Inferior parietal cortex (tissue), 1 donor: Measurements from ENCODE around the gene MNT.
"Not testable (repeated sequence)": the region's sequence is repeated elsewhere in the genome, so short reads cannot be mapped to it uniquely, and the experiment has no call there.

Experiments
- DNase-seq: peaks from one replicate; pipeline ENCODE4 v3.0.0-alpha.2; 2016; ENCODE audit errors: extremely low spot score

Gene MNT, protein sequence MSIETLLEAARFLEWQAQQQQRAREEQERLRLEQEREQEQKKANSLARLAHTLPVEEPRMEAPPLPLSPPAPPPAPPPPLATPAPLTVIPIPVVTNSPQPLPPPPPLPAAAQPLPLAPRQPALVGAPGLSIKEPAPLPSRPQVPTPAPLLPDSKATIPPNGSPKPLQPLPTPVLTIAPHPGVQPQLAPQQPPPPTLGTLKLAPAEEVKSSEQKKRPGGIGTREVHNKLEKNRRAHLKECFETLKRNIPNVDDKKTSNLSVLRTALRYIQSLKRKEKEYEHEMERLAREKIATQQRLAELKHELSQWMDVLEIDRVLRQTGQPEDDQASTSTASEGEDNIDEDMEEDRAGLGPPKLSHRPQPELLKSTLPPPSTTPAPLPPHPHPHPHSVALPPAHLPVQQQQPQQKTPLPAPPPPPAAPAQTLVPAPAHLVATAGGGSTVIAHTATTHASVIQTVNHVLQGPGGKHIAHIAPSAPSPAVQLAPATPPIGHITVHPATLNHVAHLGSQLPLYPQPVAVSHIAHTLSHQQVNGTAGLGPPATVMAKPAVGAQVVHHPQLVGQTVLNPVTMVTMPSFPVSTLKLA

GRCh38 chr17:2400877-2401425 is at the start of gene MNT:
Gene MNT, minus strand, starts transcription at chr17:2401060. Its CDS starts 348 bp downstream, at chr17:2400712.
- peak; percentile 88 for DNase-seq

DNA sequence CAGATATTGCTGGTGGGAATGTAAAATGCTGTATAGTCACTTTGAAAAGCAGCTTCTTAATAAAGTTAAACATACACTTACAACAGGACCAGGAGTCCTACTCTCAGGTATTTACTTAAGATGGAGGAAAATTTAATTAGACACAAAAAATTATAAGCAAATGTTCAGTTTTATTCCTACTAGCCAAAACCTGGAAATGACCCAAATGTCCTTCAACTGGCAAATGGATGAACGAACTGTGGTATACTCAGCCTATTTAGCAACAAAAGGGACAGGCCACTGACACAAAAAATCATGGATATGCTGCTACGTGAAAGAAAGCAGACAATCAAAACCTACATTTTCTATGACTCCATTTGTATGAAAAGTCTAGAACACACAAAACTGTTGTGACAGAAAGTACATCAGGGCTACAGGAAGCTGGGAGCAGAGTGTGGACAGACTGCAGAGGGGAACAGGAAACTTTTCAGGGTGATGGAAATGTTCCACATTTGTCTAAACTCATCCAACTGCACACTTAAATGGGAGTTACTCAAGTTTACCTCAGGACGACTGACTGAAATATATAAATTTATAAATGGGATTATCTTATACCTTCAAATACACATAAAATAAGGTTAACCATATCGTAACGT is 49.3 kb upstream of the MNT start:
- DNase-seq: no peak

DNA sequence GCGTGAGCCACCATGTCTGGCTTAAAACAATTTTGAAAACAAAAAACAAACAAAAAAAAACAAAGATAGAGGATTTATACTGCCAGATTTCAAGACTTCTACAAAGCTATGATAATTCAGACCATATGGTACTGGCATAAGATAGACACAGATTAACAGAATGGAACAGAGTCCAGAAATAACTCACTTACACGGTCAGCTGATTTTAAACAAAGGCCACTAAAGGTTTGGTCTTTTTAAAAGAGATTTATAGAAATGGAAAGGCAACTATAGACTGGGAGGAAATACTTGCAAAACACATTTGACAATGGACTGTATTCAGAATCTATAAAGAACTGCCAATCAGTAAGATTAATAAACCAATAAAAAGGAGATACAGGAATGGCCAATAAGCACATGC is 48.6 kb upstream of the MNT start:
- no peak for DNase-seq

DNA sequence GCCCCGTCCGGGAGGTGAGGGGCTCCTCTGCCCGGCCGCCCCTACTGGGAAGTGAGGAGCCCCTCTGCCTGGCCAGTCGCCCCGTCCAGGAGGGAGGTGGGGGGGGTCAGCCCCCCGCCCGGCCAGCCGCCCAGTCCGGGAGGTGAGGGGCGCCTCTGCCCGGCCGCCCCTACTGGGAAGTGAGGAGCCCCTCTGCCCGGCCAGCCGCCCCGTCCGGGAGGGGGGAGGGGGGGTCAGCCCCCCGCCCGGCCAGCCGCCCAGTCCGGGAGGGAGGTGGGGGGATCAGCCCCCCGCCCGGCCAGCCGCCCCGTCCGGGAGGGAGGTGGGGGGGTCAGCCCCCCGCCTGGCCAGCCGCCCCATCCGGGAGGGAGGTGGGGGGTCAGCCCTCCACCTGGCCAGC is 46.6 kb upstream of the MNT start:
- not testable (repeated sequence) for DNase-seq

DNA sequence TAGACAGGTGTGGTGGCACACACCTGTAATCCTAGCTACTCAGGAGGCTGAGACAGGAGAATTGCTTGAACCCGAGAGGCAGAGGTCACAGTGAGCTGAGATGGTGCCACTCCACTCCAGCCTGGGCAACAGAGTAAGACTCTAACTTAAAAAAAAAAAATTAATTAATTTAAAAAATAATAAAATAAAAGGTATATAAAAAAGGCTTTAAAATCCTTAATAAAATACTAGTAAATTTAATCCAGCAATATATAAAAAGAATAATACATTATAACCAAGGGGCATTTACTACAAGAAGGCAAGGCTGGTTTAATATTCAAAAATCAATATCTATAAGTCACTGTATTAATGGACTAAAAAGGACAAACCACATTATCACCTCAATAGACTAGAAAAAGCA is 44.8 kb upstream of the MNT start:
- no peak for DNase-seq

- no peak for DNase-seq
These were observed 43.5 kb upstream of the MNT start for GRCh38 chr17:2444382-2444781.

DNA sequence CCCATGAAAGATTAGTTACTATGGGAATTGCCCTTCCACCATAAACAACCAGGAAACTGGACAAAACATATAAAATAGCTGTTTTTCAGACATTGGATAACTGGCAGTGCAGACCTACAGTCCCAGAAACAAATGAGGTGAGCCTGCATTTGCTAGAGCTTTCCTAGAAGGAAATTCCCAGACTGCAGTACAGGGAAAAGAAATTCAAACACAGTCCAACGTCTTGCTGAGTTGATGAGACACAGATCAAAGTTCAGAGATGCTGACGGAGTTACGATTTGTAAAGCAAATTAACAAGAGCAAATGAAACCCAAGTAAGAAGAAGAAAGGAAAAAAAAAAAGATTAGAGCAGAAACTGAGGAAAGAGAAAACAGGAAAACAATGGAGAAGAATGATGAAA is 41.3 kb upstream of the MNT start:
- DNase-seq: no peak

DNA sequence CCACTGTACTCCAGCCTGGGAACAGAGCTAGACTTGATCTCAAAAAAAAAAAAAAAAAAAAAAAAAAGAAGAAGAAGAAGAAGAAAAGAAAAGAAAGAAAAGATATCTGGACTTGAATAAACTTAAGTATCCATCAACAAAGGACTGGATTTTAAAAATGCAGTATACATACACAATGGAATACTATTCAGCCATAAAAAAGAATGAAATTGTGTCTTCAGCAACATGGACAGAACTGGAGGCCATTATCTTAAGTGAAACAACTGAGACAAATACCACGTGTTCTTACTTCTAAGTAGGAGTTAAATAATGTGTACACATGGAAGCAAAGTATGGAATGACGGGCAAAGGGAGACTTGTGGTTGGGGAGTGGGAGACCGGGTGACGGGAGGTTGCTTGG is 40.1 kb upstream of the MNT start:
- DNase-seq: no peak

DNA sequence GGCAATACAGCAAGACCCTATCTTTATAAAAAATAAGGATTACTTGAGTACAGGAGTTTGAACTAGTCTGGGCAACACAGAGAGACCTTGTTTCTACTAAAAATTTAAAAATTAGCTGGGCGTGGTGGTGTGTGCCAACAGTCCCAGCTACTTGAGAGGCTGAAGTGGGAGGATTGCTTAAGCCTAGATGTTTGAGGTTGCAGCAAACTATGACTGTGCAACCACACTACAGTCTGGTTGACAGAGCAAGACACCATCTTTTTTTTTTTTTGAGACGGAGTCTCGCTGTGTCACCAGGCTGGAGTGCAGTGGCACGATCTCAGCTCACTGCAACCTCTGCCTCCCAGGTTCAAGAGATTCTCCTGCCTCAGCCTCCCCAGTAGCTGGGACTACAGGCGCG is 39.1 kb upstream of the MNT start:
- DNase-seq: not testable (repeated sequence)

GRCh38 chr17:2438823-2439222 is 38.0 kb upstream of the MNT start:
- no peak for DNase-seq

DNA sequence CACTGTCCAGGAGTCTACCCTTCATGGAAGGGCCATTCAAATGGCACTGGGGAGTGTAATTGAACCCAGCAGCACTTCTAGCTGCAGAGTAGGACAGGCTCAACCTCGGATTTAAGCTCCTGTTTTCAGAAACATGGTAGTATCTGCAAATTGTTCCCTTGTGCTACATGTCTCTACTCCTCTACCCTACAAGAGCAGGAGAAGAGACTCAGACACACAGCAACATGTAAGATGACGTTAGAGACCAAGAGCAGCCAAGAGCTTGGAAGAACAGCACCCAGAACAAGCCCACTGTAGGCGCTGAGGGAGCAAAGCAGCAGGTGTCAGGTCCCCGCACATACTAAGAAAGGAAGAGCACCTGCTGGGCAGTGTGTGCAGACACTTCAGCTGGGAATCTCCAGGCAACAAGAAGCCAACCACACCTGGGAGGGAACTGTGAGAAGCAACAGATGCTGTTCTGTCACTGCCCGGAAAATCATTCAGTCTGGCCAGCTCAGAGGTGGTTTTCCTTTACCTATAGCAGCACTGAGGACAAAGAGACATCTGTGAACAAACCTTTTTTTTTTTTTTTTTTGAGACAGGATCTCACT is 35.6 kb upstream of the MNT start:
- no peak for DNase-seq

GRCh38 chr17:2435862-2436261 is 35.0 kb upstream of the MNT start:
- no peak for DNase-seq

- DNase-seq: peak; percentile 41
These were observed 34.4 kb upstream of the MNT start for GRCh38 chr17:2435181-2435741.

DNA sequence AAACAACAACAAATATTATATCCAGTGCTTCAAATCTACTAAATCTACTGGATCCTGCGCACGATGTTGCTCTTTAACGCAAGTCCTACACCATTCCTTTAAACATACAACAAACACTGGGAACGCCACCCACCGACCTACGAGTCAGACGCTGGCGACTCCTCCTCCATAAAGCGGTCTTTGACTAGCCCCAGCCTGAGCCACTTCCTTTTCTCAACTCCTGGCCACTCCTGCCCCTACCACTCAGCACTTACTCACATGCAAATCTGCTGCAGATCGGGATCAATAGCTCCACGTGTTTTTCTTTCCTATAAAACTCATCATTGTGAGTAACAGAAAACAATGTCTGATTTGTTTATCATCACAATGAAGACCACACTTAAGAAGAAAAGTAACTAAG is 32.8 kb upstream of the MNT start:
- no peak for DNase-seq

GRCh38 chr17:2427910-2428309 is 27.1 kb upstream of the MNT start:
- no peak for DNase-seq

DNA sequence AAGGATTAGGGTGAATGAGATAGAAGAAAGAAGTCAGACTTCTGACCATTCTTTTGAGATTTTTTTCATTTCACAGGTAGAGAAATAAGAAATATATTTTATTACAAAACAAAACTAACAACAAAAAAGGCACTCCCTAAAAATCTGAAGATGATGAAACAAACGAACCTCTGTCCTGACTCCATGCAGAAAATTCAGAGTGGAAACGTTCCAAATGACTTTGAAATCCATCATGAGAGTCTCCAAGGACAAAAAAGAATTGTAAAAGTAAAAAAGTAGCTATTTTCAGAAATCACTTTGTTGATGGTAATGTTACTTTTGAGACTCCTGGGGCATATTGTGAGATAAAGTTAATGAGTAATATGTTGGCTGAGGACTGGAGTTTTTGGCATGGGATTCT is 26.4 kb upstream of the MNT start:
- DNase-seq: no peak

DNA sequence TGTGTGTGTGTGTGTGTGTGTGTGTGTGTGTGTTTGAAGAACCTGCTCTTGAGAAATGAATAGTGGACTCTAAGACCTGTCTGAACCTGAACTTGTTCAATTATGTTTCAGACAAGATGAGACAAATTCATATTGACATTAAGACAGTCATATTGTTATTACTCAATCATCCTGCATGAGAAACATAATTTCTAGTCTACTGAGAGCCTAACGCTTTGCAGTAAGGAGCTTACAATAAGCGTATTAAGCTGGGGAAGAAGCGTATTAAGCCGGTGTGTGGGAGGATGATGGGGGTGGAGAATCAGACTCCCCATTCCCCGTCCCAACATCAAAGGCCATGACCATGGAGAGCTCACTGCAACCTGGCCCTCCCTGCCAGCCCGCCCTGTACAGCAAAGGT is 22.4 kb upstream of the MNT start:
- no peak for DNase-seq

- DNase-seq: no peak
These were observed 20.7 kb upstream of the MNT start for GRCh38 chr17:2421315-2422147.

DNA sequence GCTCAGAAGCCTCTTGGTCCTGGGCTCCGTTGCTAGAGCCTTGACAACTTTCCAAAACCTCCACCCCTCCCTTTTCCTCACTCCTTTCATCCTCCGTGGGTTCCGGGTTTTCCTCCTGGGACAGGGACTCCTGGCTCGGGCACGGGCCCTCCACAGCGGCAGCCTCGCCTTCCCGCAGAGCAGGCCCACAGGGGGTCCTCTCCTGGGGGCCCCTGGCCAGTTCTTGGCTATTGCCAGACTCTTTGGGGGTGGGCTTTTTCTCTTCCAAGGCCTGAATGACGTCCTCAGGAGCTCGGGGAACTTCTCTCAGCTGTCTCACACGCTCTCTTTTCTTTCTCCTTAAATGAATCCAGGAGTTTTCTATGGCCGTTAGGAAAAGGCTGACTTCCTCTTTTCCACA is 19.3 kb upstream of the MNT start:
- no peak for DNase-seq

- no peak for DNase-seq
These were observed 18.6 kb upstream of the MNT start for GRCh38 chr17:2419486-2419885.

DNA sequence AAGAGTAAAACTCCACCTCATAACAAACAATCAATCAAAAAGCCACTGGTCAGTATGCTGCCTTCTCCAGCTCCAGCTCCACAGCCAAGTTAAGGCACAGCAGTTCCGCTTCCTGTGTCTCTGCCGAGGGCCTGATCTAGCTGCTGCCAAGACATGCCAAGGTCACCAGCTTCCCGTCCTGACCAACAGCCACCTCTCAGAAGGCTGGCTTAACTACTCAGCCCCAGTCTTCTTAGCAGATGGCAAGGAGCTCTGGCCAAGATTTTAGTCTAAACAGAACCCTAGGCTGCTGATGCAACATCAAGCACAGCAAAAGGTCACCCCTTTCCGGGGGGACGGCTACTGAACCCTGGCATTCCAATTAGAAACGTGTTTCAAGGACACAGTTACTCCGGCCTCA is 17.7 kb upstream of the MNT start:
- DNase-seq: no peak
